ENCODE data around the gene MMP11.

DNA sequence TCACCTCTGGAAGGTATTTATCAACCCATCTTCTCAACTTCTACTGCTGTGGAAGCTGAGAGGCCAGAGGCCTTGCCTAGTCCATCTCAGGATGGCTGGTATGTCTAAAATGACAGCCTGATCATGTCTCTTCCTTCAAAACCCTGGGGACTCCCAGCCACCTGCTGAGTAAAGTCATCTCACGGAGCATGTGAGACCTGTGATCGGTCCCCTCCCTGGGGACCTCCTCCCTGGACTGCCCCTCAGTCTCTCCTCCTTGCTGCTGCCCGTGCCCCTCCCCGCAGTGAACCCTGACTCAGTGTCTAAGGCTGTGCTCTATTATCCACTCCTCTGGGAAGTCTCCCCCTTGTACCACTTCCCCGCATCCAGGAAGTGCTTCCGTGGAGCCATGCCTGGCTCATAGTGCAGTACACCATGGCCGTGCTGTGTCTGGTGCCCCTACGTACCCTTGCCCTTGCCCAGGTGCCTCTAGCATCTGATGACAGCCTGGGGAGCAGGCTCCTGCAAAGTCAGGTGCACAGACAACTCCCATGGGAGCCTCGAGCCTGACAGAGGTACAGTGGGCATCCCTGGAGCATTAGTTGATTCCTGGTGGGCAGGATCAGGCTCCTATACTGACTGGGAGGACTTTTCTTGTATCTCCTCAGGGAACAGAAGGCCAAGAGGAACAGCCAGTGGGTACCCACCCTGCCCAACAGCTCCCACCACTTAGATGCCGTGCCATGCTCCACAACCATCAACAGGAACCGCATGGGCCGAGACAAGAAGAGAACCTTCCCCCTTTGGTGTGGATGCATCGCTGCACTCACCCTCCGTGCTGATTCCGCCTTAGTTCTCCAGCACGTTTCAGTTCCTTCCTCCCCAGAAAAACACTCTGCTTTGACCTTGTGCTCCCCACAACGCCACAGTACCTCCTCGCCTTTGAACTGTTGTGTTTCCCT, 27.9 kb downstream of the MMP11 start:
- no peak for TF ChIP-seq POLR2A (IDR thresholded peaks at IDR 0.05; ENCODE audit: low read length)
- no peak for TF ChIP-seq GATA1 (IDR thresholded peaks at IDR 0.05; ENCODE audit: low read depth, low read length)
